HG03175 (cell line): ENCODE results near the gene SPATA31D1.
"Not testable (repeated sequence)": the region's sequence is repeated elsewhere in the genome, so short reads cannot be mapped to it uniquely, and the experiment has no call there.

Experiments used
- ATAC-seq: cut with Tn5 transposase; IDR thresholded peaks from one replicate; pipeline ENCODE4 v1.9.1; 2021; ENCODE audit warnings: mild to moderate bottlenecking, moderate library complexity; ENCODE audit not compliant: unreplicated experiment

The SPATA31D1 gene

GRCh38 chr9:81988472-81988871, at the start of gene SPATA31D1:
Gene SPATA31D1 (plus strand): TSS chr9:81988772. CDS start chr9:81988819, 47 bp downstream.
- not testable (repeated sequence) for ATAC-seq

- ATAC-seq = not testable (repeated sequence)
These were observed 45.2 kb upstream of the SPATA31D1 start, which contains the start of gene SPATA31D3 for GRCh38 chr9:81943393-81943792. Gene SPATA31D3 (plus strand): TSS chr9:81943500. CDS start chr9:81943586, 86 bp downstream.

GRCh38 chr9:81948650-81949049, 39.9 kb upstream of the SPATA31D1 start:
- ATAC-seq = not testable (repeated sequence)

DNA sequence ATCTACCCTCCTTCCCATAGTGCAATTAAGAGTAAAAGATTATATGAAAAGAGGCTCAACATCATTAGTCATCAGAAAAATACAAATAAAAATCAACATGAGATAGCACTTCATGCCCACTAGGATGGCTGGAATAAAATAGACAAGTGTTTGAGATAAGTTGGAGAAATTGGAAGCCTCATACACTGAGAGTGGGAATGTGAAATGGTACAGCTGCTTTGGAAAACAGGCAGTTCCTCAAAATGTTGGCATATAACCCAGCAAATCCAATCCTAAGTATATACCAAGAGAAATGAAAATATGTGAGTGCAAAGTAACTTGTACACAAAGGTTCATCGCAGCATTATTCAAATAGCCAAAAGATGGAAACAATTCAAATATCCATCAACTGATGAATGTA, 35.5 kb upstream of the SPATA31D1 start:
- ATAC-seq = no peak

DNA sequence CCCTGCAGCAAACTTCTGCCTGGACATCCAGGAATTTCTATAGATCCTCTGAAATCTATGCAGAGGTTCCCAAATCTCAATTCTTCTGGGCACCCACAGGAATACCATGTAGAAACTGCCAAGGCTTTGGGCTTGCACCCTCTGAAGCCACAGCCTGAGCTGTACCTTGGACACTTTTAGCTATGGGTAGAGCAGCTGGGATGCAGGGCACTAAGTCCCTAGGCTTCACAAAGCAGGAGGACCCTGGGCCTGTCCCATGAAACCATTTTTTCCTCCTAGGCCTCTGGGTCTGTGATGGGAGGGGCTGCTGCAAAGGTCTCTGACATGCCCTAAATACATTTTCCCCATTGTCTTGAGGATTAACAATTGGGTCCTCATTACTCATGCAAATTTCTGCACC, 32.9 kb upstream of the SPATA31D1 start:
- no peak for ATAC-seq

DNA sequence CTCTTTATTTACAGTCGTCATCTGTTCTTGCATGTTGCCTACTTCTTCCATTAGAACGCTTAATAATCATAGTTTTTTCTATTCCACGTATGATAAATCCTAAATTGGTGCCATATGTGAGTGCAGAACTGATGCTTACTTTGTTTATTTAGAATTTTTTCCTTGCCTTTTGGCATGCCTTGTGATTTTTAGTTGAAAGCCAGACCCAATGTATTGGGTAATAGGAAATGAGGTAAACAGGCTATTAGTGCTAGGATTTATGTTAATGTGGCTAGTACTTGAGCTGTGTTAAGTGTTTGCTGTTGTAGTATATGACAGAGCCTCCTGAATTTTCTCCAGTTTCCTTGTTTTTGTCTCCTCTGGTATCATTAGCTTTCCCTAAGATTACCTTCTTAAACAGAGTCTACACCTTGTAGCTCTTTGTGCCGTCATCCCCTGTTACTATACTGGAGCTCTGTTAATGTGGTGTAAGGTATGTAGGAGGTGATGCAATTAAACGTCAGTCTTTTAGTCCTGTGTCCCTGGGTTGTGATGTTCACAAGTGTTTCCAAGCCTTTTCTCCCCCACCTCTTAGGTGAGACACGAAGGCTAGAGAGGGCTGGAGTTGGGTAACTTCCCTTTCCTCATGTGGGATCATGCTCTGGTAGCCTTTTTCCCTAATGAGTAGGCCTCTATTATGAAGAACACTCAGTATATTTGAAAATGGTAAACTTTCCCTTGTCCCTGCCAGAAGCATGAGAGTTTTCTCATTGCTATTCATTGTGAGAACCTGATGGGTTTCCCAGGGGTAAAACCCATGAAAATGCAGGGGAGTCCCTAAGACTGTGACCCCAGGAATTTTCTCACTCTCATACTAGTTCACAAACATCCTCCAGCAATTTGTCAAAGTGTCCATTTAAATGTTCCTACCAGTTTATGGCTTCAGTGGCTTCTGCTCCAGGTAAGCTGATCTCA, 24.1 kb upstream of the SPATA31D1 start:
- no peak for ATAC-seq

- no peak for ATAC-seq
These were observed 20.5 kb upstream of the SPATA31D1 start for GRCh38 chr9:81968026-81968425.

DNA sequence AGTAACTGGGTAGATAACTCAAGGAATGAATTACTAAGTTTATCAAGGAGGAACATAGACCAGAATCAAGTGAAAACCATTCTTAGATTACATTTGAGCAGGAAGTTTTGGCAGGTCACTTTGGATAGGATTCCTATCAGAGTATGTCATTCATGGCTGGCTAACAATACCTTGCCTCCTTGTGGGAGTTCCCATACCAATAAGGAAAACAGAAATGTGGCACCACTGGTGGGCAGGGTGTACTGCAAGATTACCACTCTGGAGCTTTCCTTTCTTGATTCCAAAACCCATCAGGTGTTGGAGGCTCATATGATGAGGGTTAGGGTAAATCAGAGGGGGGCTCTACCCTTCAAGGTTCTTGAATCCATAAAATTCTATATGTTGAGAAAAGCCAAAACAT, 18.6 kb upstream of the SPATA31D1 start:
- no peak for ATAC-seq

DNA sequence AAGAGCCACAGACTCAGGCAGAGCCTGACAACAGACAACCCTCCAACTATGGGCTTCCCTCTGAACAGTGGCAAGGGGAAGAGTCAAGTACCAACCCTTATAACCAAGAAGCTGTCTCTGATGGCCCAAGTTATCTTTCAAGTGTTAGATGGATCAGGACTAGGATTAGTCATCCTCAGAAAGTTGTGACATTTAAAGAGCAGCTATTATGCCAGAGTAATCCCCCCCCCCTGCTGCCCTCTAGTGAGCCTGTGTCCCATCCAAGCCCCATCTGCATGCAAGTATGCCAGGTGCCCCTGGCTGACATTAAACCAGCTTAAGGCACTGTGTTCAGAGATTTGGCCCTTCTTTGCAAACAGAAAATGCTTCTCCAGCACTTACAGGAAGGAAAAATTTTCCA, 16.8 kb upstream of the SPATA31D1 start:
- no peak for ATAC-seq

- no peak for ATAC-seq
These were observed 13.8 kb upstream of the SPATA31D1 start for GRCh38 chr9:81974764-81975163.

DNA sequence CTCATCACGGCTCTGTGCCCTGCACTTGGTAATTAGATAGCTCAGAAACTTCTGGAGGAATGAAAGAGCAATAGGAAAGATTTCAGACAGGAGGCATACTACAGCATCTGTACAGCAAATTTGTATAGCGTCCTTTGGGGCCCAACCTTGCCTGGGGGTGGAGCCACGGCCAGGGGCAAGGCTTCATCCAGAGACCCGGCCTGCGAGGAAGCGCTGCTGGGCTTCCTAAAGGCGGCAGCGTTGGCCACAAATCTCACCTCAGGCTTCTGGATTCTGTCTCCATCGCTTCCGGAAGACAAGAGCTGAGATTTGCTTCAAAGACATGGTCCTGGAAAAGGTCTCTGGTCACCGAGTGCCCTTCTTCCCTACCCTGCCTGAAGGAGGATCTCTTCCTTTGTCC, 12.2 kb upstream of the SPATA31D1 start:
- ATAC-seq = no peak

- ATAC-seq = no peak
These were observed 9.4 kb upstream of the SPATA31D1 start for GRCh38 chr9:81979196-81979595.

DNA sequence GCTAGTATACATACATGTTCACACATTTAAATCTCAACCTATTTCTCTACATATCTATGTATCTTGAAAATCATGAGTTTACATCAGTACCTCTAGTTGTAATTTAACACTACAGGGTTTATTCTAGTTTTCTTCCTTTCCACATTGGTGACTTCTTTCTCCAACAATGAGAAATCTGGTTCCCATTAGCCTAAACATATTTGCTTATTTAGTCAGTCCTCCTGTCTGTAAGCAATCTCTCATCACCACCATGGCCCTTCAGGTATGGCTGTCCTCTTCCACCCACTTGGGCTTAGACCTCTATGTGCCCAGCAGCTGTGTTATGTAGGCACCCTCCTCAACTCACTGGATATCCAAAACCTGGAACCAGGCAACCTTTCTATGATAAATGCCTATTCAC, 8.0 kb upstream of the SPATA31D1 start:
- ATAC-seq = no peak

- ATAC-seq = no peak
These were observed 6.7 kb upstream of the SPATA31D1 start for GRCh38 chr9:81981883-81982282.

DNA sequence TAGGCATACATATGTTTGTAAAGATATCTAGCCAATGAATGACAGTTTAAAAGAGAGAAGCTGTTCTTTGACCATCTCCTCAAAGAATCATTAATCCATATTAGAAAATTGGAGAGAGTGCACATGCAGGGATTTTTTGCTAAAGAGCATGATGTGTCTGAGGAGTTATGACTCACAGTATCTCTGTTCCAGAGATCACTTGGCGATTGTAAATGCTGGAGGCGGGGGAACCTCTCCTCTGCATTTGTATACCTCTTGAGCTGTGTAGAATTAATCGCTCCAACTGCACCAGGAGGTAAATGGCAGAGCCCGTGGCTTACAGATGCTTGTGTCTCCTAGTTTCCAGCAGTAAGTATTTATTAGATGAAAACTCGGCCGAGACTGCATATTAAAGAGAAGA, 3.6 kb upstream of the SPATA31D1 start:
- ATAC-seq = no peak

GRCh38 chr9:81986051-81986450, 2.5 kb upstream of the SPATA31D1 start:
- no peak for ATAC-seq

DNA sequence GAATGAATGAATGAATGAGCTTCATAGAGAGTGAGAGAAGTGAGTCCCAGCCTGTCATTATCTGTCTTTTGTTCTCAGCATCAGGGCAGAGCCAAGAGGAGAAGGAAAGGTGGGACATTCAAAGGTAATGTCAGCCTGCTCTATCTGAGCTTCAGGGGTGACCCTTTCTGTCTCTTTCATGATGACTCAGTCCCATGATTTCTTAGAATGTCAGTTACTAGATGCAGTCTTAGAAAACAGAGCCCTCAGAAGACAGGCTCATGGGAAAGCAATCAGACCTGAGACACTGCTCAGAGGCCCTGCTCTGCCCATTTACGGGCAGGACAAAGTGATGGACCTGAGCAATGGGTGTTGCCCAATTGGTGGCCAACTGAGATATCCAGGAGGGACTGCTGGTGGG, 1.1 kb downstream of the SPATA31D1 start:
- ATAC-seq = no peak

DNA sequence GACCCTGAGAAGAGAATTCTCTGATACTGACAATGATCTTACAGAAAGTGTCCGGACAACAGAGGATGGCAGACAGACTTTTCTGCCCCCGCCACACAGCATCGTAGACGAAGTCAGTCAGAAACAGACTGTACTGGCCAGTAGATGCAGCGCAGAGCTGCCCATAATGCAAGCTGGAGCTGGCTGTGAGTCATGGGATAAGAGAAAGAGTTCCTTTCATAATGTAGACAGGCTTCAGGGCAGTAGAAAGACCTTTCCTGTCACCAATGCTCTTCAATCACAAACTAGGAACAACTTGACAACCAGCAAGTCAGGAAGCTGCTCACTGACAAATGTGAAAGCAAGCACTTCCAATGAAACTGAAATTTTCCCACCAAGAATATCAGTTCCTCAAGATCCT, 5.1 kb downstream of the SPATA31D1 start:
- no peak for ATAC-seq

- no peak for ATAC-seq
These were observed 11.2 kb downstream of the SPATA31D1 start for GRCh38 chr9:81999806-82000205.

- no peak for ATAC-seq
These were observed 22.1 kb downstream of the SPATA31D1 start for GRCh38 chr9:82010711-82011110.

DNA sequence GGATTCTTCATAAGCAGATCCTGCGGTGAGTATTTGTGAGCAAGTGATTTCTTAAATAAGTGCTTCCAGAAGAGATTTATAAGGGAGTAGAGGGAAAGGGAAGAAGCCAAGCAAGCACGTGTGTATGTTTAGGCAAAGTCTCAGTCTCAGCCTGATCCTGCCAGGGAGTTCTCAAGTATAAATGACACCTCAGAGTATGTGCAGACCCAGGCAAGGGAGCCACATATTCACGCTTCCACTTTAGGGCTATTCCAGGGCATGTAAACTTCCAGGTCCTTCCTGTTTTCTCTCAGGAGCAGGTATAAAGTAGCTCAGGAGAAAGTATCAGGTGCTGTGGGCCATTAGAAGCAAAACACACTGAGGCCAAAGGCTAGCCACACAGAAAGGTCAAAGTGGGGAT, 22.6 kb downstream of the SPATA31D1 start:
- no peak for ATAC-seq

DNA sequence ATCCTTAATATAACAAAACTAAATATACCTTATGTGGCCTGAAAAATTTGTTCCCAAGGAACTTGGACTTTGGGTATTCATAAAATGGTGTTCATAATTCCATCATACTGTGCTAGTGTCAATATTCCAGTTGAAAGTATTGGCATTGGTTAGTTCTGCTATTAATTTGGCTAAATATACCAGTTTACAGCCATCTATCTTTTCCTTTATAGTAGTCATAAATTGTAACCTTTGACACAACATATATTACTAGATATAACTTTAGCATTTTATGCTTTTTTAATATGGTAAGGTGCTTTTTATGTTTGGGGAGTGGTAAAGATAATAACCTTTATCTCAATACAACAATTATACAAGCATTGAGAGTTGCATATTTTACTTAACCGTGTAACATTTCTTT, 23.7 kb downstream of the SPATA31D1 start:
- ATAC-seq = no peak

DNA sequence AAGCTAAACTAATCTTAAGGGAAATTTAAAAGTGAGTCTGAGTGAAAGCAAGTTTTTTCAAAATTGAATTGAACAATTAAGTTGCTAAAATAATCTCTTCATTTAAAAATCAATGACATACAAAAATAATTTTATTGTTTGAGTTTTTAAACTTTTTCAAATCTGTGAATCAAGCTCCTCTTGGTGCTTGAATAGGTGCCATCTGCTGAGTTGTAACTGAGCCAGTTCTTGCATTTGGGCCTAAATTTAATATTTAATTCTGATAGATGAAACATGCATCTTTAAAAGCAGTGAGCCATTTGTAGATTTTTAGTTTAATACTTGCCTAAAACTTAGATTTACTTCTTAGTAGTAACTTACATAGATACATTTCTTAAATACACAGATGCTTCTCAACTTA, 31.8 kb downstream of the SPATA31D1 start:
- no peak for ATAC-seq
